ENCODE data around the gene GPAM. TPM values are rescaled to one million over a fixed set of nuclear protein-coding genes. Genes with fewer than 3 reads are reported as not detected.

The GPAM gene
- total RNA-seq, 2 donors from 2014 or later: 18.5 to 21.3 TPM

DNA sequence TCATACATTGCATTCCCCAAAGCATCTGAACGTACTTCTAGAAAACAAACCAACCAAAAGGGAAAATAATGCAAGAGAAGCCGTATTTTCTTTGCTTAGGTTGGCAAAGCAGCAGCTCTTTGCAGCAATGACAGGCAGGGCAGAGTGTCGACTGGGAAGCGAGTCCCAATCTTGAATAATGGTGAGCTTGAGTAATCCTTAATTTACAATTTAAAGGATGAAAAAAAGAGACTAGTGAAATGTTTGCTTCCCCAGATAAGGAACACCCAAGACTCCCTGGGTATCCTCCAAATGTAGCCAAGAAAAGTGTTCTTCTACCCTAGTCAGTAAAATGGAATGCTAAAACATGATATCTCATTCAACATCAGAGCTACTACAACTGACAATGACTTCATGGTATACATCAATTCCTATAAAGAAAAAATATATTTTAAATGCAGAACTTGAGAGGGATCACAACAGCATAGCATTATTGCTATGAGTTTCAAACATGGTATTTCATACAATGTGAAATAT lies 32.0 kb downstream of the GPAM start:
- no peak for DNase-seq
- Histone ChIP-seq H3K9me3 (ENCODE audit: control insufficient read depth, low read length) (no peaks in the 10 kb centered on the region), H3K4me1 (ENCODE audit: control insufficient read depth, insufficient read depth, low read length) (no peaks in the 10 kb centered on the region), H3K36me3 (ENCODE audit: control insufficient read depth, insufficient read depth, low read length) (peaks cover 57% of the 10 kb centered on the region), H3K27ac (ENCODE audit: low read depth, low read length) (no peak overlapping the region), H3K9ac (ENCODE audit: extremely low read depth, low read length, poor library complexity, severe bottlenecking) (no peak overlapping the region), H3K27me3 (ENCODE audit: control insufficient read depth, insufficient read depth, low read length, poor library complexity, severe bottlenecking) (no peaks in the 10 kb centered on the region), H3K4me3 (ENCODE audit: low read length) (no peak overlapping the region)
- Mint-ChIP-seq H3K4me3 (no peak overlapping the region), H3K36me3 (ENCODE audit: low read depth) (peaks cover 53% of the 10 kb centered on the region), H3K9me3 (no peaks in the 10 kb centered on the region), H3K4me1 (no peaks in the 10 kb centered on the region), H3K27me3 (ENCODE audit: insufficient read depth) (no peaks in the 10 kb centered on the region), H3K27ac (no peak overlapping the region)
- 86 to 100% methylated on average over 3 to 4 of the region's 4 CpGs for WGBS, 2 experiments (ENCODE audit: insufficient coverage in 1 of 2, insufficient read length in 1 of 2)
- TF ChIP-seq, protein P1, sequence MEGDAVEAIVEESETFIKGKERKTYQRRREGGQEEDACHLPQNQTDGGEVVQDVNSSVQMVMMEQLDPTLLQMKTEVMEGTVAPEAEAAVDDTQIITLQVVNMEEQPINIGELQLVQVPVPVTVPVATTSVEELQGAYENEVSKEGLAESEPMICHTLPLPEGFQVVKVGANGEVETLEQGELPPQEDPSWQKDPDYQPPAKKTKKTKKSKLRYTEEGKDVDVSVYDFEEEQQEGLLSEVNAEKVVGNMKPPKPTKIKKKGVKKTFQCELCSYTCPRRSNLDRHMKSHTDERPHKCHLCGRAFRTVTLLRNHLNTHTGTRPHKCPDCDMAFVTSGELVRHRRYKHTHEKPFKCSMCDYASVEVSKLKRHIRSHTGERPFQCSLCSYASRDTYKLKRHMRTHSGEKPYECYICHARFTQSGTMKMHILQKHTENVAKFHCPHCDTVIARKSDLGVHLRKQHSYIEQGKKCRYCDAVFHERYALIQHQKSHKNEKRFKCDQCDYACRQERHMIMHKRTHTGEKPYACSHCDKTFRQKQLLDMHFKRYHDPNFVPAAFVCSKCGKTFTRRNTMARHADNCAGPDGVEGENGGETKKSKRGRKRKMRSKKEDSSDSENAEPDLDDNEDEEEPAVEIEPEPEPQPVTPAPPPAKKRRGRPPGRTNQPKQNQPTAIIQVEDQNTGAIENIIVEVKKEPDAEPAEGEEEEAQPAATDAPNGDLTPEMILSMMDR (conservative IDR thresholded peaks at IDR 0.05): no peak

DNA sequence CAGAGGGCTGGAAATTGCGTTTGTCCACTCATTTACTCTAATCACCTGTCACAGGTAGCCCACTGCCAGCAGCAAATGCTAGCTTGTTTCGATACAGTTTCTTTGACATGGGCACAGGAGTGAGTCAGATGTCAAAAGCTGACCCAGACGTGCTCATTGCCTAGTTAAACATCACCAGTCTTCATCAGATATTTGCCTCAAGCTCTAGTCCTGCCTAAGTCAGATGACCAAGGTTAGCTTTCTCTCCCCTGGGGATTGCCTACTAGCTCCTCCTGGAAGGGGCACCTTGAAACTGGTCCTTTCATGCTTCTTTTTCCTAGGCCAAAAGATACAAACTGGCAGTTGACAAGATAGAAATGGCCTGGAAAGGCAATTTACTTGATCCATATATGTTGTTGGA lies 35.2 kb downstream of the GPAM start:
- Mint-ChIP-seq H3K4me1 (peaks cover 3% of the 10 kb centered on the region), H3K27me3 (ENCODE audit: insufficient read depth) (no peaks in the 10 kb centered on the region), H3K36me3 (ENCODE audit: low read depth) (peaks cover 24% of the 10 kb centered on the region), H3K27ac (no peak overlapping the region), H3K4me3 (no peak overlapping the region), H3K9me3 (no peaks in the 10 kb centered on the region)
- no peak overlapping the region for H3K27ac ChIP-seq (ENCODE audit: low read depth, low read length)
- H3K27me3 ChIP-seq (ENCODE audit: control insufficient read depth, insufficient read depth, low read length, poor library complexity, severe bottlenecking): no peaks in the 10 kb centered on the region
- WGBS, 2 experiments (ENCODE audit: insufficient coverage in 1 of 2, insufficient read length in 1 of 2): 92 to 100% methylated on average over 2 to 3 of the region's 3 CpGs
- H3K36me3 ChIP-seq (ENCODE audit: control insufficient read depth, insufficient read depth, low read length): peaks cover 27% of the 10 kb centered on the region
- H3K9ac ChIP-seq (ENCODE audit: extremely low read depth, low read length, poor library complexity, severe bottlenecking): no peak overlapping the region
- no peaks in the 10 kb centered on the region for H3K9me3 ChIP-seq (ENCODE audit: control insufficient read depth, low read length)
- H3K4me1 ChIP-seq (ENCODE audit: control insufficient read depth, insufficient read depth, low read length): no peaks in the 10 kb centered on the region
- DNase-seq: no peak
- no peak overlapping the region for H3K4me3 ChIP-seq (ENCODE audit: low read length)
- TF ChIP-seq, protein P1 (conservative IDR thresholded peaks at IDR 0.05): no peak

DNA sequence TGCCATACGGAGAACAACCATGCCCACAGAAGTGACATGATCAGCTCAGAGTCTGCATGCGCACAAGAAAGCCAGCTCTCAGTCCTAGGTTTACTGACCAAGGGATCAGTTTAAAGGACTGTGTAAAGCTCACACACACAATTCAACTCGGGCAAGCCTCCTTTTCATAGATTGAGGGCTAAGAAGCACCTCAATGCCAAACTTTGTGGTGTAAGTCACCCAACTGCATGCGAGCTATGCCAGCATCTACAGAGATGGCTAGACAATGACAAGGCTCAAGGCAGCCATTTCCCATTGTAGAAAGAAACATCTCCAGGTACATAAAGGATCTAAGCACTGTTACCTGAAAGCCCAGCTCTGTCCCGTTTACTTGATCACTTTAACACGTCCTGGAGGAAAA lies 36.8 kb downstream of the GPAM start:
- H3K9me3 ChIP-seq (ENCODE audit: control insufficient read depth, low read length): no peaks in the 10 kb centered on the region
- H3K9ac ChIP-seq (ENCODE audit: extremely low read depth, low read length, poor library complexity, severe bottlenecking): no peak overlapping the region
- no peaks in the 10 kb centered on the region for H3K27me3 ChIP-seq (ENCODE audit: control insufficient read depth, insufficient read depth, low read length, poor library complexity, severe bottlenecking)
- H3K36me3 ChIP-seq (ENCODE audit: control insufficient read depth, insufficient read depth, low read length): peaks cover 13% of the 10 kb centered on the region
- Mint-ChIP-seq H3K27me3 (ENCODE audit: insufficient read depth) (no peaks in the 10 kb centered on the region), H3K9me3 (no peaks in the 10 kb centered on the region), H3K4me3 (no peak overlapping the region), H3K27ac (no peak overlapping the region), H3K36me3 (ENCODE audit: low read depth) (peaks cover 18% of the 10 kb centered on the region), H3K4me1 (peaks cover 3% of the 10 kb centered on the region)
- 91 to 93% methylated on average over 4 to 6 of the region's 6 CpGs for WGBS, 2 experiments (ENCODE audit: insufficient coverage in 1 of 2, insufficient read length in 1 of 2)
- TF ChIP-seq, protein P1 (conservative IDR thresholded peaks at IDR 0.05): no peak
- H3K27ac ChIP-seq (ENCODE audit: low read depth, low read length): no peak overlapping the region
- no peak overlapping the region for H3K4me3 ChIP-seq (ENCODE audit: low read length)
- H3K4me1 ChIP-seq (ENCODE audit: control insufficient read depth, insufficient read depth, low read length): no peaks in the 10 kb centered on the region
- no peak for DNase-seq

Measured in endodermal cell (in vitro differentiated cells).